Activated CD8-positive, alpha-beta memory T cell treated with anti-CD3 and anti-CD28 coated beads, Interleukin-2, amount 50 U/mL, for 1 hour (primary cell): ENCODE data around the gene ABL1.

Source experiments
- DNase-seq: peaks from one replicate; pipeline ENCODE4 v3.0.0-alpha.2; 2020; ENCODE audit errors: extremely low read depth

ABL1 gene

GRCh38 chr9:130918101-130918825, 83.2 kb downstream of the ABL1 start:
- no peak for DNase-seq

GRCh38 chr9:130918826-130919558, 83.9 kb downstream of the ABL1 start:
- no peak for DNase-seq

- DNase-seq = no peak
These were observed 84.6 kb downstream of the ABL1 start for GRCh38 chr9:130919559-130920145.

- DNase-seq = no peak
These were observed 85.2 kb downstream of the ABL1 start for GRCh38 chr9:130920233-130920632.

GRCh38 chr9:130920762-130921299, 85.8 kb downstream of the ABL1 start:
- DNase-seq = no peak

- no peak for DNase-seq
These were observed 86.4 kb downstream of the ABL1 start for GRCh38 chr9:130921300-130921988.

GRCh38 chr9:130921989-130922892, 87.2 kb downstream of the ABL1 start:
- DNase-seq = no peak

GRCh38 chr9:130922893-130923610, 88.0 kb downstream of the ABL1 start:
- DNase-seq = no peak

GRCh38 chr9:130923611-130924447, 88.8 kb downstream of the ABL1 start:
- no peak for DNase-seq

GRCh38 chr9:130924448-130924788, 89.4 kb downstream of the ABL1 start:
- DNase-seq = no peak

GRCh38 chr9:130925050-130925678, 90.1 kb downstream of the ABL1 start:
- no peak for DNase-seq

GRCh38 chr9:130927338-130927737, 92.3 kb downstream of the ABL1 start:
- DNase-seq = no peak

- DNase-seq = no peak
These were observed 93.2 kb downstream of the ABL1 start for GRCh38 chr9:130927995-130928900.

- no peak for DNase-seq
These were observed 94.6 kb downstream of the ABL1 start for GRCh38 chr9:130929571-130930038.

- DNase-seq = no peak
These were observed 95.2 kb downstream of the ABL1 start for GRCh38 chr9:130930132-130930803.

- no peak for DNase-seq
These were observed 95.8 kb downstream of the ABL1 start for GRCh38 chr9:130930804-130931349.
